ENCODE measurements around the gene STIMATE. TPM values are rescaled to one million over a fixed set of nuclear protein-coding genes. Genes with fewer than 3 reads are reported as not detected.

The STIMATE gene
- polyA plus RNA-seq, 1 donor from 2014 or later: 14.6 TPM

GRCh38 chr3:52879090-52879489 lies 18.3 kb downstream of the STIMATE start:
- H3K79me2 ChIP-seq (replicated peaks; ENCODE audit: insufficient read depth, low read length): no peaks in the 10 kb centered on the region
- no peak overlapping the region for H3K4me2 ChIP-seq (ENCODE audit: low read length)
- no peak overlapping the region for H3K27ac ChIP-seq (ENCODE audit: low read length)
- no peaks in the 10 kb centered on the region for H3F3A ChIP-seq (ENCODE audit: insufficient read depth, low read length, poor library complexity, severe bottlenecking)
- H3K9ac ChIP-seq (ENCODE audit: low read length): no peak overlapping the region
- no peaks in the 10 kb centered on the region for H3K36me3 ChIP-seq (ENCODE audit: insufficient read depth, low read length)
- no peaks in the 10 kb centered on the region for H3K9me2 ChIP-seq (ENCODE audit: insufficient read depth, low read length)
- H3K27me3 ChIP-seq (ENCODE audit: insufficient read depth, low read depth, low read length): no peaks in the 10 kb centered on the region
- H3K9me3 ChIP-seq (ENCODE audit: low read length): no peaks in the 10 kb centered on the region
- no peak overlapping the region for H2AFZ ChIP-seq (ENCODE audit: low read depth, low read length)
- TF ChIP-seq CTCF (IDR thresholded peaks at IDR 0.05; ENCODE audit: poor library complexity, severe bottlenecking): no peak
- no peak for TF ChIP-seq REST (IDR thresholded peaks at IDR 0.05; ENCODE audit: borderline replicate concordance)
- TF ChIP-seq RAD21 (conservative IDR thresholded peaks at IDR 0.05): no peak
- TF ChIP-seq EZH2 (IDR thresholded peaks at IDR 0.05; ENCODE audit: borderline replicate concordance, insufficient read depth, low read length, poor library complexity, severe bottlenecking): no peak
- no peak for TF ChIP-seq EP300 (conservative IDR thresholded peaks at IDR 0.05; ENCODE audit: poor library complexity, severe bottlenecking)
- no peak for TF ChIP-seq POLR2AphosphoS5 (IDR thresholded peaks at IDR 0.05)
- no peak for TF ChIP-seq MXI1 (conservative IDR thresholded peaks at IDR 0.05; ENCODE audit: poor library complexity, severe bottlenecking)
- no peak for TF ChIP-seq TAF1 (IDR thresholded peaks at IDR 0.05; ENCODE audit: low read depth)
- TF ChIP-seq SMC3 (conservative IDR thresholded peaks at IDR 0.05; ENCODE audit: poor library complexity): no peak
- H4K20me1 ChIP-seq (ENCODE audit: insufficient read depth): no peaks in the 10 kb centered on the region
- H3K4me3 ChIP-seq (ENCODE audit: low read length): no peak overlapping the region

- Histone ChIP-seq H3K4me2 (ENCODE audit: low read length) (no peak overlapping the region), H3K79me2 (replicated peaks; ENCODE audit: insufficient read depth, low read length) (no peaks in the 10 kb centered on the region), H3K27me3 (ENCODE audit: insufficient read depth, low read depth, low read length) (no peaks in the 10 kb centered on the region), H3K4me3 (ENCODE audit: low read length) (no peak overlapping the region), H3K9me2 (ENCODE audit: insufficient read depth, low read length) (no peaks in the 10 kb centered on the region), H2AFZ (ENCODE audit: low read depth, low read length) (no peak overlapping the region), H3K36me3 (ENCODE audit: insufficient read depth, low read length) (no peaks in the 10 kb centered on the region), H3F3A (ENCODE audit: insufficient read depth, low read length, poor library complexity, severe bottlenecking) (no peaks in the 10 kb centered on the region), H3K9ac (ENCODE audit: low read length) (no peak overlapping the region), H3K9me3 (ENCODE audit: low read length) (no peaks in the 10 kb centered on the region), H3K27ac (ENCODE audit: low read length) (no peak overlapping the region), H4K20me1 (ENCODE audit: insufficient read depth) (no peaks in the 10 kb centered on the region)
- TF ChIP-seq SMC3 (conservative IDR thresholded peaks at IDR 0.05; ENCODE audit: poor library complexity) (no peak), MXI1 (conservative IDR thresholded peaks at IDR 0.05; ENCODE audit: poor library complexity, severe bottlenecking) (no peak), REST (IDR thresholded peaks at IDR 0.05; ENCODE audit: borderline replicate concordance) (no peak), EZH2 (IDR thresholded peaks at IDR 0.05; ENCODE audit: borderline replicate concordance, insufficient read depth, low read length, poor library complexity, severe bottlenecking) (no peak), EP300 (conservative IDR thresholded peaks at IDR 0.05; ENCODE audit: poor library complexity, severe bottlenecking) (no peak), POLR2AphosphoS5 (IDR thresholded peaks at IDR 0.05) (no peak), TAF1 (IDR thresholded peaks at IDR 0.05; ENCODE audit: low read depth) (no peak), CTCF (IDR thresholded peaks at IDR 0.05; ENCODE audit: poor library complexity, severe bottlenecking) (no peak), RAD21 (conservative IDR thresholded peaks at IDR 0.05) (no peak)
Observed at GRCh38 chr3:52877085-52877484, 20.3 kb downstream of the STIMATE start.

Measured in neural cell (in vitro differentiated cells).